Brain pericyte (primary cell): ENCODE data around the gene CNPY4.

Experiments used
- DNase-seq: peaks from one replicate; pipeline ENCODE4 v3.0.0-alpha.2; 2012; ENCODE audit warnings: low read depth, low spot score

The CNPY4 gene

DNA sequence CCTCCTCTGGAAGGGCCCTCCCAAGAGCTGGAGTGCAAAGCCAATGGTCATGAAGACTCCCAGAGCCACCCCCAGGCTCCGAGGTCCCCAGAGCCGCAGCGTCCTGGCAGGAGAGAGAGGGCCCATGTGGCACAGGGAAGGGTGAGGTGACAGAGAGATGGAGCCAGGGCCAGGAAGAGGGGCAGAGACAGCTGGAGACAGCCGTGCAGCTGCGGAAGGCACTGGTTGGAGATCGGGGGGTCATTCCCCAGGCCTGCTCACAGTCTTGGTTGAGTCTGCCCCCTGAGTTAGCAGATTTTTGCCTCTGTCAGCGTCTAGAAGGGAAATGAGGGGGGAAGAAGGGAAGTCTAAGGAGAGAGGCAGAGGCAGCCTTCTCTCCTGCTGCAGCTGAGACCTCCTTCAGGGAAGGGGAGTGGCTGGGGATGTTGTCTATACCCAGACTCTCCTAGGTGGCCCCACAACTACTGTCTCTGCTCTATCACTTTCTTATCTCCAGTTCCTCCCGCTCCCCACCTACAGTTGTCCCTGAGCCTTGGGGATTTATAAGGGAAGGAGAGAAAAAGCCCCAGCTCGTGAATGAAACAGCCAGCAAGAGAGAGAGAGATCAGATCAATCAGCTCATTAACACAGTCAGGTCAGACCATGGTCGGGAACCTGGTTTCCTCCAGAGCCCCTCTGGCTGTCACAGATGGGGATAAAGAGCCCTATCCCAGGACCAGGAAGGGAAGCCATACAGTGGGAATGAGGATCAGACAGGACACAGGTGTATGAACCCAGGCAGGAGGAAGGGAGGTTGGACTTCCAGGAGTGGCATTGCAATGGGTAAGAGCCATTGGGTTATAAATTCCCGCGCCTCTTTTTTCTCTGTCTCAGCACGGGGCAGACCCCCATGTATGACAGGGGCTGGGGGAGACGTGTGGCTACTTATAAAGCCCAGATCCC, 47.8 kb downstream of the CNPY4 start:
- no peak for DNase-seq

DNA sequence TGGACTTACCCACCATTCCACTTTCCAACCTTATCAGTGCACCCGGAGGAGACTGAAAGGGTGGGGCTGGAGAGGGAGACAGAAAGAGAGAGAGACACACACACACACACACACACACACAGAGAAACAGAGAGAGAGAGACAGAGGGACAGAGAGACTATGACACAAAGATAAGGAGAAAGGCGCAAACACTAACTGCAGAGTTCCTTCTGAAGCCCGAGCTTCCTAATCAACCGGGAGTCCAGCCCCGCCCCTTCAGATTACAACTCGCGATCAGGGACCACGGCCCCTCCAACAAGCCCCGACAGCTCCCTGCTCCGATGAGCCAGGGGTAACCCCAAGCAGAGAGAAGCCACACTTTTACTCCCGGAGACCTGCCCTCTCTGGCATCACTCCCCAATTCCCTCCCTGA, 48.5 kb downstream of the CNPY4 start:
- DNase-seq, result no peak

DNA sequence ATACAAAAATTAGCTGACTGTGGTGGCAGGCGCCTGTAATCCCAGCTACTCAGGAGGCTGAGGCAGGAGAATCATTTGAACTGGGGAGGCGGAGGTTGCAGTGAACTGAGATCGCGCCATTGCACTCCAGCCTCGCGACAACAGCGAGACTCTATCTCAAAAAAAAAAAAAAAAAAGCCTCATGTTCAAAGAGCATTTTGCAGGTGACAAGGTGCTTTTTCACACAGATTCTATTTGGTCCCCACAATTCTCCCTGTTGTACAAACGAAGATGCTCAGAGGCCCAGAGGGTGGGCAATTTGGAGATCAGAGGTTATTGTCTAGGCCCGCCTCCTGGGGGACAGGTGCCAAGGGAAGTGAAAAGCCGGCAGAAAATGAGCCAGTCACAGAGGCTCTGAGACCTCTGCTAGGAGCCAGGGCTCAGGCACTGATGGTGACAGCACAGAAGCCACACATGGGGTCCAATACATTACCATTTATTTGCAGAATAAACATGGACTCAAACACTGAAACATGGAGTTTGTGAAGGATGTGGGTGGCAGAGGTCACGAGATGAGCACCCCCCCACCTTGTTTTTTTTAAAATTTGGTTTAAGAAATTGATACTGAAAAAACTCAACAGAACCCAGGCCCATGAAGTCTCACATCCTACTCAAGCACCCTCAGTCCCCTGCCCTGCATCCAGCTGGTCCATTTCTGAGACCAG, 49.9 kb downstream of the CNPY4 start:
- no peak for DNase-seq

DNA sequence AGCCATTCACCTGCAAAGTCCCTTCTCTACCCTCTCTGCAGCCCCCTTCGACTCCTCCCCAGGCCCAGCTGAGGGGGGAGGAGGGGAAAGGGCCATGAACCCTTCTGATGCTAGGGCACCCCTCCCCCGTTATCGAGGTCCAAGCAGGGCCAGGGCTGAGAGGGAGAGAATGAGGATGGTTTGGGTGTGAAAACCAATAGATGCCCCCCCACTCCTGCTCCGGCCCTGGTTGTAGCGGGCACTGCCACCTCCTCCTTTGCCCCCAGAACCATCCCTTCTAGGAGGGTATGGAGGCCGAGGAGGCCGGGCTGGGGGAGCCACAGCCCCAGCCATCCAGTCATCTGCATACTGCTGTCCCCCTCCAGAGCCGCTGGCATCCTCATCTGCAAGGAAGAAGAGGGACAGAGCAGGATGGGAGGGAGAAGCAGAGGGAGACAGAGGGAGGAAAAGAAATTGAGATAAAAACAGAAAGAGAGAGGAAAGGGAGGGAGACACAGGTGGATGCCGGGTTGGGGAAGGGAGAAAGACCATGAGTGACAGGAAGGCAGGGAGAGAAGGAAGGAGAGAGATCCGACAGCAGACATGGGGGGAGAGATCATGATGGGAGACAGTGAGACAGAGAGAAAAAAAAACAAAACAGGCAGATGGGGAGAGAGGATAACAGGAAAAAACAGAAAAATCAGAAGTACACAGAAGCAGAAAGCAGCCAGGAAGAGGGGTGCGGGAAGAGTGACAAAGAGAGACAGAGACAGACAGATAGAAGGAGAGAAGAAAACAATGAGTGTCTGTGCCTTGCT, 50.9 kb downstream of the CNPY4 start:
- no peak for DNase-seq

DNA sequence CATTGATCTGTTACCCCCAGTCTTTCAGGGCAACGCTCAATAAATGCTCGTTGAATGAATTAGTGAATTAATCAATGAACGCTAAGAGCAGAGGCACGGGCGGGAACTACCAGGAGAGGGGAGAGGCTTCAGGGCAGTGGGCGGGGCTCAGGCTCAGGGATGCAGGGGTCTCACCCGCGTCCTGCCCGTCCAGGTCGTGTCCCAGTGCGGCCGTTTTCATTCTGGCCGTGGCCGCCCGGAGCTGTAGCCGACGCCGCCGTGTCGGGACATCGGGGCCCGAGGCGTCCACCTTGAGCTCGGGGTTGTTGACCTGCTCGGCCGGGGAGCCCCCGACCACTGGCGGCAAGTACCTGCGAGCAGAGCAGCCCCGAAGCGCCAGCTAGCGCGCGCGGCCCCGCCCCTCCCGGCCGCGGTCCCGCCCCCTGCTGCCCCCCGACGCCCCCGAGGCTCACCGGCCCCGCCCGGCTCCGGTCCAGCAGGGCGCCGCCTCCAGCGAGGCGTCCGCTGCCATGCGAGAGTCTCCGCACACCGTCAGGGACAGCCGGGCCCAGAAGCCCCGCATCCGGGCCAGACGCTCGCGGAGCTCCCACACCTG, 51.8 kb downstream of the CNPY4 start:
- DNase-seq, result no peak

DNA sequence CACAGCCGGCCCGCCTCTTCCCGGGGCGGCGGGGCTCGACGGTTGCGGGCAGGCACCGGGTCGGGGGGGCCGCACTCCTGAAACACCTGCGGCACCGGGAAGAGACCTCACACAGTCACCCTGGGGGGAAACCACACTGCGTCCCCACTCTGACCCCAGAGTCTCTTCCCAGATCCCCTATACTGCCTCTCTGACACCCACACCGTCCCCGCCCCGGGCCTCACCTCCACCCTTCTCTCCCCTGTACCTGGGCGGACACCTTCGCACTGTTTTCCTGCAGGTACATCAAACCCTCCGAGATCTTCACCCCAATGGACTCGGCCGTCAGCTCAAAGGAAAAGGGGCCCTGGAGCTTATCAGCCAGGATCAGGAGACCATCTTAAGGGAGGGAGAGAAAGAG, 52.4 kb downstream of the CNPY4 start:
- DNase-seq, result no peak

DNA sequence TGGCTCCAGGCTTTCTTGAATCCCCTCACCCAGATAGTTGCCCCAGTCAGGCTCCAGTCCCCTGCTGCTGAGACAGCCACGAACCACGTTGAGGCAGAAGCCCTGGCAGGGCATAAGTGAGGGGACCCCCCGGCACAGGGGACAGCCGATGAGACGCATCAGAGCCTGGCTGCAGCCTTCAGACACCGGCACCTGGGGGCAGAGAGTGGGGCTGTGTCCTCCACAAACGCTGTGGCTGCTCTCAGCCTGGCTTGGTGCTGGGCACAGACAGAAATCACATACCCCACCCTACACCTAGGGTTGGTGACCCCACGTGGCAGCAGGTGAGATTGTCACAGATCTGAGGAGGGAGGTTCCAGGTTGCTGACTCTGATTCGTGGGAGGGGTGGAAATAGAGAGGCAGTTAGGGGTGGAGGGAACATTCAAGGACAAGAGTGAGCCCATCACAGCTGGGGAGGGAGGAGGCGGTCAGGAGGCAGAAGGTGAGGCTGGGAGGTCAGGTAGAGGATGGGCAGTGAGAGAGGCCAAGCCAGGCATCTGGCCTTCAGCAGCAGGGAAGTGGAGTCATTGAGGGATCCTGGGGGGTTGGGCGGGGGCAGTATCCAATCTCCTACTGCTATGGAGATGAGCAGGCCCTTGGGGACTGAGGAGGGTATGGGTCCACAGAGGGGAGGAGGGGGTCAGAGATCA, 54.5 kb downstream of the CNPY4 start:
- no peak for DNase-seq

DNA sequence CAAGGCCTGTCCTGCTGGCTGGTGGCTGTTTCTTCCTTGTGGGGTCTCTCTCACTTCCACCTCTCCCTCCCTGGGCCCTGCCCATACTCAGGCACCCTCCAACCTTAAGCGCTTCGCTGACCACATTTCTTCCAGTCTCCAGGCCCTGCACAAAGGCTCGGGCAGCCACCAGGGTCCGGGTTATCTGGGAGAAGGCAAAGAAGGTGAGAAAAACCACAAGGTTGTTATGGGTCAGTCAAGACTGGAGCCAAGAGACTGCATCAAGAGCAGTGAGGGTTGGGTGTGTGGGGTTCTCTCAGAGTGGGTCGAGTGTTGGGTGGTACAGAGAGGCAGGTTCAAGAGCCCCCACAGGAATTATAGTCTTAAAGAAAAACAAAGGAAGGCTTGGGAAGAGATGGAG, 55.1 kb downstream of the CNPY4 start:
- no peak for DNase-seq
